Mucosa of descending colon (tissue), 3 donors: Measurements from ENCODE around the gene AHRR. TPM values are rescaled to one million over a fixed set of nuclear protein-coding genes. Genes with fewer than 3 reads are reported as not detected.

Experiments
- ATAC-seq: fragments of 200-7000 bp; cut with Tn5 transposase; one replicate; pipeline ENCODE4 v1.9.1; 2020; ENCODE audit warnings: mild to moderate bottlenecking, moderate library complexity
- DNase-seq, 3 donors: peaks; one replicate each; pipeline ENCODE4 v3.0.0-alpha.2; 2020
- H3K36me3 ChIP-seq: fragments of 200-600 bp; one replicate; pipeline ENCODE4 v1.8.0; 2021; ENCODE audit warnings: low read depth, mild to moderate bottlenecking
- H3K4me1 ChIP-seq: fragments of 200-600 bp; one replicate; pipeline ENCODE4 v1.8.0; 2021; ENCODE audit warnings: low read depth, mild to moderate bottlenecking
- H3K4me3 ChIP-seq: fragments of 200-600 bp; one replicate; pipeline ENCODE4 v1.8.0; 2021; ENCODE audit warnings: mild to moderate bottlenecking
- H3K9me3 ChIP-seq: fragments of 200-600 bp; one replicate; pipeline ENCODE4 v1.8.0; 2021; ENCODE audit warnings: mild to moderate bottlenecking
- CTCF ChIP-seq: fragments of 200-600 bp; IDR thresholded peaks from one replicate; pipeline ENCODE4 v1.8.0; 2022; ENCODE audit warnings: antibody characterized with exemption, mild to moderate bottlenecking
- intact Hi-C, 2 donors: fragments of 100-400 bp; cut with DNase I in 1 of 2; cut with micrococcal nuclease in 1 of 2; formaldehyde crosslinking; loops; one replicate each; pipeline versions ENCODE4 v1.11.0 to v1.11.1; 2022; cut with DNase I, micrococcal nuclease
- total RNA-seq, 3 donors: library from RNA; stranded (reverse); fragmentation: NEBNext Ultra II Directional in 2 of 3; extraction: Animal tissue kit (Norgen Biotek cat#: 25700) in 2 of 3; gene quantifications; one replicate each; pipeline versions ENCODE4 v1.2.1 to v1.2.4, GENCODE V29; 2021 to 2023
- donor health status: DM: no; HTN: no; CAD: no; lungs with moderate emphysema.
- donor health status: DM: no; HTN: no; CAD: no.
- donor health status: DM: no; HTN: yes; CAD: no.

The AHRR gene
- total RNA-seq, 3 donors from 2014 or later = 2.0 to 3.2 (median 2.3) TPM

- no peaks in the 10 kb centered on the region for H3K9me3 ChIP-seq
- intact Hi-C loops = no loop called here
- H3K4me3 ChIP-seq = no peak overlapping the region
- no peaks in the 10 kb centered on the region for H3K4me1 ChIP-seq
- DNase-seq (peak in 1 of 3 donors; percentile 27), ATAC-seq (no peak)
- H3K36me3 ChIP-seq = no peaks in the 10 kb centered on the region
- no peak for TF ChIP-seq CTCF
Observed at GRCh38 chr5:436641-436975, 115.1 kb downstream of the AHRR start.

- Histone ChIP-seq H3K4me1 (peaks cover 3% of the 10 kb centered on the region), H3K4me3 (no peak overlapping the region), H3K36me3 (no peaks in the 10 kb centered on the region), H3K9me3 (no peaks in the 10 kb centered on the region)
- ATAC-seq (no peak), DNase-seq (peak in 1 of 3 donors; percentile 44)
- intact Hi-C loops = no loop called here
- TF ChIP-seq CTCF = no peak
Observed at GRCh38 chr5:437281-437771, 115.8 kb downstream of the AHRR start.

GRCh38 chr5:438481-438981 lies 117.0 kb downstream of the AHRR start:
- no peak for TF ChIP-seq CTCF
- H3K9me3 ChIP-seq = no peaks in the 10 kb centered on the region
- H3K4me1 ChIP-seq = peaks cover 5% of the 10 kb centered on the region
- peak in 1 of 3 donors; percentile 12 for DNase-seq
- H3K36me3 ChIP-seq = no peaks in the 10 kb centered on the region
- intact Hi-C loops = no loop called here
- H3K4me3 ChIP-seq = no peak overlapping the region
- ATAC-seq = no peak

- DNase-seq (no peak), ATAC-seq (no peak)
- no peak for TF ChIP-seq CTCF
- H3K36me3 ChIP-seq = no peaks in the 10 kb centered on the region
- H3K4me3 ChIP-seq = no peak overlapping the region
- H3K4me1 ChIP-seq = peaks cover 10% of the 10 kb centered on the region
- H3K9me3 ChIP-seq = no peaks in the 10 kb centered on the region
- intact Hi-C loops = no loop called here
Observed at GRCh38 chr5:439181-439580, 117.7 kb downstream of the AHRR start.

- Histone ChIP-seq H3K4me3 (no peak overlapping the region), H3K36me3 (no peaks in the 10 kb centered on the region), H3K9me3 (no peaks in the 10 kb centered on the region), H3K4me1 (peaks cover 10% of the 10 kb centered on the region)
- intact Hi-C loops = no loop called here
- DNase-seq (peak in 1 of 3 donors; percentile 32), ATAC-seq (no peak)
- TF ChIP-seq CTCF = no peak
Observed at GRCh38 chr5:439636-440035, 118.1 kb downstream of the AHRR start.
